ENCODE measurements around the gene SELENOO. TPM values are rescaled to one million over a fixed set of nuclear protein-coding genes. Genes with fewer than 3 reads are reported as not detected.

Gene SELENOO
- total and polyA plus RNA-seq, 2 experiments from 2014 or later: 31.6 to 37.7 TPM

- 88% methylated on average over 25 of the region's 31 CpGs for WGBS (ENCODE audit: low lambda C conversion rate, missing lambda C conversion rate)
- H3K9me2 ChIP-seq (replicated peaks; ENCODE audit: insufficient read depth): no peaks in the 10 kb centered on the region
- H3K27ac ChIP-seq: no peak overlapping the region
- peaks cover 23% of the 10 kb centered on the region for H3K4me1 ChIP-seq (ENCODE audit: insufficient read depth)
- H3K4me2 ChIP-seq: no peak overlapping the region
- no peaks in the 10 kb centered on the region for H3K9me3 ChIP-seq (ENCODE audit: low read depth)
- peaks cover 18% of the 10 kb centered on the region for H3K79me2 ChIP-seq
- H2AFZ ChIP-seq: no peak overlapping the region
- no peak for DNase-seq (ENCODE audit: low spot score)
- no peaks in the 10 kb centered on the region for H3K36me3 ChIP-seq (replicated peaks; ENCODE audit: insufficient read depth, low read depth)
- H4K20me1 ChIP-seq (ENCODE audit: insufficient read depth, poor library complexity, severe bottlenecking): no peaks in the 10 kb centered on the region
- H3K4me3 ChIP-seq: no peak overlapping the region
- TF ChIP-seq EZH2 (IDR thresholded peaks at IDR 0.05; ENCODE audit: borderline replicate concordance) (no peak), CTCF (IDR thresholded peaks at IDR 0.05; ENCODE audit: poor library complexity) (no peak), EZH2phosphoT487 (IDR thresholded peaks at IDR 0.05; ENCODE audit: low read depth, severe bottlenecking, unreplicated experiment) (no peak)
- H3K27me3 ChIP-seq: no peaks in the 10 kb centered on the region
These were observed 18.4 kb upstream of the SELENOO start for GRCh38 chr22:50182176-50183081.

DNA sequence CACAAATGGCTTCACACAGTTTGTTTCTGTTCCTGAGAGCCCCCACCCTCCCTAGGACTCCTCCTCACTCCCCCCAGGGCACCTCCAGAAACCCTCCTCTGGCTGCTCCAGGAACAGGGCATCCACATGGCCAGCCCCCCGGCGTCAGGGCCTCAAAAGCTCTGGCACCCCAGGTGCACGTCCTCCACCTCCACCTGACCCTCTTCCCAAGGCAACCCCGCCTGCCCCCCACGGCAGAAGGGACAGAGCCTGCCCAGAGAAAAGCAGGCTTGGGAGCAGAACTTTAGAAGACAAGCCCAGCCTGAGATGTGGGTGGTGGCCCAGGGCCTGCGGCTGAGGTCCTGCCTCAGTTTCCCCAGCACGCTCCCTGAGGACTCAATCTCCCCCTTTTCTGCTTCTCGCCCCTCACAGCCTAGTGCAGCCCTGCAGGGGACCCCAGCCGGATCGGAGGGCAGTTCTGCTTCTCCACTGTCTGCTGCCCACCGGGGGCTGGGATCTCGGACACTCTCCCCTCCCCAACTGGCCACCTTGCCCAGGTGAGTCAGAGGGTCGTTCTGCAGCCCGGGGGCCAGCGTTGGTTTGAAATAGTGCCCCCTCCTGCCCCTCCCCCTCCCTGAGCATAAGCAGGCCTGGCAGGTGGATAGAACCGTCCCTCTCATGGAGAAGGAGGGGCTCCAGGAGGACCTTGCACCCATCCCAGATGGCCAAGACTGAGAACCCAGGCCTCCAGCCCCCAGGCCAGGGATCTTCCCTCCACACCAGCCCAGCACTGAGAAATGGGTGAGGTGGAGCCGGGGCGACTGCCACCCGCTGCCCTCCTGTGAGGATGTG is 17.5 kb upstream of the SELENOO start:
- Histone ChIP-seq H3K9me2 (replicated peaks; ENCODE audit: insufficient read depth) (no peaks in the 10 kb centered on the region), H2AFZ (no peak overlapping the region), H3K36me3 (replicated peaks; ENCODE audit: insufficient read depth, low read depth) (no peaks in the 10 kb centered on the region), H3K27ac (no peak overlapping the region), H3K9me3 (ENCODE audit: low read depth) (no peaks in the 10 kb centered on the region), H3K4me1 (ENCODE audit: insufficient read depth) (peaks cover 23% of the 10 kb centered on the region), H3K4me2 (no peak overlapping the region), H3K27me3 (no peaks in the 10 kb centered on the region), H3K4me3 (no peak overlapping the region), H4K20me1 (ENCODE audit: insufficient read depth, poor library complexity, severe bottlenecking) (no peaks in the 10 kb centered on the region), H3K79me2 (peaks cover 27% of the 10 kb centered on the region)
- no peak for TF ChIP-seq EZH2 (IDR thresholded peaks at IDR 0.05; ENCODE audit: borderline replicate concordance)
- TF ChIP-seq CTCF (IDR thresholded peaks at IDR 0.05; ENCODE audit: poor library complexity): no peak
- no peak for TF ChIP-seq EZH2phosphoT487 (IDR thresholded peaks at IDR 0.05; ENCODE audit: low read depth, severe bottlenecking, unreplicated experiment)
- 94% methylated on average over 16 of the region's 19 CpGs for WGBS (ENCODE audit: low lambda C conversion rate, missing lambda C conversion rate)
- DNase-seq (ENCODE audit: low spot score): no peak

GRCh38 chr22:50184004-50184901 is 16.6 kb upstream of the SELENOO start:
- Histone ChIP-seq H3K4me2 (peak overlapping the region; percentile 96), H3K36me3 (replicated peaks; ENCODE audit: insufficient read depth, low read depth) (no peaks in the 10 kb centered on the region), H3K9me2 (replicated peaks; ENCODE audit: insufficient read depth) (no peaks in the 10 kb centered on the region), H3K27me3 (no peaks in the 10 kb centered on the region), H3K4me1 (ENCODE audit: insufficient read depth) (peaks cover 30% of the 10 kb centered on the region), H3K79me2 (peaks cover 36% of the 10 kb centered on the region), H3K4me3 (no peak overlapping the region), H4K20me1 (ENCODE audit: insufficient read depth, poor library complexity, severe bottlenecking) (no peaks in the 10 kb centered on the region), H3K9me3 (ENCODE audit: low read depth) (no peaks in the 10 kb centered on the region), H2AFZ (no peak overlapping the region), H3K27ac (no peak overlapping the region)
- WGBS (ENCODE audit: low lambda C conversion rate, missing lambda C conversion rate): 67% methylated on average over 29 of the region's 32 CpGs
- DNase-seq (ENCODE audit: low spot score): peak; percentile 74
- no peak for TF ChIP-seq EZH2phosphoT487 (IDR thresholded peaks at IDR 0.05; ENCODE audit: low read depth, severe bottlenecking, unreplicated experiment)
- no peak for TF ChIP-seq CTCF (IDR thresholded peaks at IDR 0.05; ENCODE audit: poor library complexity)
- no peak for TF ChIP-seq EZH2 (IDR thresholded peaks at IDR 0.05; ENCODE audit: borderline replicate concordance)

Data from hepatocyte (in vitro differentiated cells).